GM23248 (cell line): ENCODE data around the gene MACROD2.

Source experiments
- EZH2 ChIP-seq: fragments of 200-600 bp; sonication (generic); IDR thresholded peaks from 2 replicates; pipeline ENCODE4 v1.6.1; 2018; ENCODE audit warnings: antibody characterized with exemption, mild to moderate bottlenecking; ENCODE audit not compliant: insufficient read depth, poor library complexity, severe bottlenecking
- EZH2phosphoT487 ChIP-seq: fragments of 200-600 bp; sonication (generic); IDR thresholded peaks from 2 replicates; pipeline ENCODE4 v1.6.1; 2018; ENCODE audit warnings: antibody characterized with exemption, moderate library complexity, mild to moderate bottlenecking, low read depth; ENCODE audit not compliant: insufficient read depth

DNA sequence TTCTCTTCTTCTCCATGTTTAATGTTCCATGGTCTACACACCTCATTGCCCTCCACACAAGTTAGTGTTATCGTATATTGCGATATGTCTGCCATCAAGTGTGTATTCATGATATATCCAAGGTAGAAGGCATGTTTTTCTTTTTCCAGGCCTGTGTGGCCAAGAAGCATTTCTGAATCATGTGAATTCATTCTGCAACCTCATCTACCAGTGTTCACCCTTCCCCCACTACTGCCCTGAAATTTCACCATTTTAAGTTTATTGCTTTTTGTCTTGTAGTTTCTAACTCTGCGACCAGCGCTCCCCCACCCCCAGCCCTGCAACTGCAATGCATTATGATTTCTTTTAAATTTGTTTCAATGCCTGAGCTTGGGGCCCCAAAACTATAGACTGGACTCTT is 960.1 kb downstream of the MACROD2 start:
- TF ChIP-seq EZH2 (no peak), EZH2phosphoT487 (no peak)
